ENCODE results near the gene CDK5RAP2. TPM values are rescaled to one million over a fixed set of nuclear protein-coding genes. Genes with fewer than 3 reads are reported as not detected.
A peak's percentile ranks its signal among the peaks of the same experiment; 100 is the strongest.

Gene CDK5RAP2
- total RNA-seq, 1 experiment from 2014 or later, result 50.0 TPM

GRCh38 chr9:120382453-120382852 lies 197.5 kb downstream of the CDK5RAP2 start:
- Mint-ChIP-seq H3K4me1 (ENCODE audit: insufficient read depth, unreplicated experiment) (peaks cover 13% of the 10 kb centered on the region), H3K4me3 (ENCODE audit: unreplicated experiment) (no peak overlapping the region), H3K27ac (ENCODE audit: low read depth, unreplicated experiment) (peak overlapping the region; percentile 12), H3K27me3 (ENCODE audit: insufficient read depth, unreplicated experiment) (no peaks in the 10 kb centered on the region), H3K9me3 (ENCODE audit: unreplicated experiment) (no peaks in the 10 kb centered on the region), H3K36me3 (ENCODE audit: insufficient read depth, unreplicated experiment) (no peaks in the 10 kb centered on the region)
- CTCF ChIA-PET, result no interaction called here
- no TSS peak for BruUV-seq (replicated peaks)
- intact Hi-C loops (cut with micrococcal nuclease), result no loop called here
- no peak for TF ChIP-seq CTCF (IDR thresholded peaks at IDR 0.05; ENCODE audit: unreplicated experiment)
- POLR2A ChIA-PET, result no interaction called here
- no peak for DNase-seq (ENCODE audit: unreplicated experiment)

- BruUV-seq (replicated peaks), result no TSS peak
- Mint-ChIP-seq H3K9me3 (ENCODE audit: unreplicated experiment) (no peaks in the 10 kb centered on the region), H3K4me3 (ENCODE audit: unreplicated experiment) (no peak overlapping the region), H3K27ac (ENCODE audit: low read depth, unreplicated experiment) (peak overlapping the region; percentile 3), H3K36me3 (ENCODE audit: insufficient read depth, unreplicated experiment) (no peaks in the 10 kb centered on the region), H3K27me3 (ENCODE audit: insufficient read depth, unreplicated experiment) (no peaks in the 10 kb centered on the region), H3K4me1 (ENCODE audit: insufficient read depth, unreplicated experiment) (peaks cover 8% of the 10 kb centered on the region)
- intact Hi-C loops (cut with micrococcal nuclease), result no loop called here
- CTCF ChIA-PET, result no interaction called here
- no peak for TF ChIP-seq CTCF (IDR thresholded peaks at IDR 0.05; ENCODE audit: unreplicated experiment)
- POLR2A ChIA-PET, result no interaction called here
- no peak for DNase-seq (ENCODE audit: unreplicated experiment)
These were observed 198.1 kb downstream of the CDK5RAP2 start for GRCh38 chr9:120381839-120382238.

GRCh38 chr9:120379611-120380010 lies 200.4 kb downstream of the CDK5RAP2 start:
- Mint-ChIP-seq H3K27me3 (ENCODE audit: insufficient read depth, unreplicated experiment) (no peaks in the 10 kb centered on the region), H3K36me3 (ENCODE audit: insufficient read depth, unreplicated experiment) (no peaks in the 10 kb centered on the region), H3K4me1 (ENCODE audit: insufficient read depth, unreplicated experiment) (no peaks in the 10 kb centered on the region), H3K27ac (ENCODE audit: low read depth, unreplicated experiment) (no peak overlapping the region), H3K4me3 (ENCODE audit: unreplicated experiment) (no peak overlapping the region), H3K9me3 (ENCODE audit: unreplicated experiment) (no peaks in the 10 kb centered on the region)
- intact Hi-C loops (cut with micrococcal nuclease), result no loop called here
- POLR2A ChIA-PET, result interaction anchor here (0.6 kb wide), 1 partner anchor 29 kb away, joined by 3 read pairs; no protein-coding TSS in a partner anchor
- CTCF ChIA-PET, result no interaction called here
- BruUV-seq (replicated peaks), result no TSS peak
- TF ChIP-seq CTCF (IDR thresholded peaks at IDR 0.05; ENCODE audit: unreplicated experiment), result no peak
- DNase-seq (ENCODE audit: unreplicated experiment), result no peak

GRCh38 chr9:120378680-120379079 lies 201.3 kb downstream of the CDK5RAP2 start:
- no peaks in the 10 kb centered on the region for H3K27me3 Mint-ChIP-seq (ENCODE audit: insufficient read depth, unreplicated experiment)
- POLR2A ChIA-PET, result no interaction called here
- no TSS peak for BruUV-seq (replicated peaks)
- H3K27ac Mint-ChIP-seq (ENCODE audit: low read depth, unreplicated experiment), result no peak overlapping the region
- CTCF ChIA-PET, result interaction anchor here (0.5 to 0.9 kb wide), 2 partner anchors 155 to 823 kb away, joined by 3 read pairs; no protein-coding TSS in a partner anchor
- intact Hi-C loops (cut with micrococcal nuclease), result no loop called here
- H3K9me3 Mint-ChIP-seq (ENCODE audit: unreplicated experiment), result no peaks in the 10 kb centered on the region
- no peaks in the 10 kb centered on the region for H3K36me3 Mint-ChIP-seq (ENCODE audit: insufficient read depth, unreplicated experiment)
- DNase-seq (ENCODE audit: unreplicated experiment), result no peak
- TF ChIP-seq CTCF (IDR thresholded peaks at IDR 0.05; ENCODE audit: unreplicated experiment), result no peak
- no peaks in the 10 kb centered on the region for H3K4me1 Mint-ChIP-seq (ENCODE audit: insufficient read depth, unreplicated experiment)
- no peak overlapping the region for H3K4me3 Mint-ChIP-seq (ENCODE audit: unreplicated experiment)
